Measurements from ENCODE around the gene STKLD1.

DNA sequence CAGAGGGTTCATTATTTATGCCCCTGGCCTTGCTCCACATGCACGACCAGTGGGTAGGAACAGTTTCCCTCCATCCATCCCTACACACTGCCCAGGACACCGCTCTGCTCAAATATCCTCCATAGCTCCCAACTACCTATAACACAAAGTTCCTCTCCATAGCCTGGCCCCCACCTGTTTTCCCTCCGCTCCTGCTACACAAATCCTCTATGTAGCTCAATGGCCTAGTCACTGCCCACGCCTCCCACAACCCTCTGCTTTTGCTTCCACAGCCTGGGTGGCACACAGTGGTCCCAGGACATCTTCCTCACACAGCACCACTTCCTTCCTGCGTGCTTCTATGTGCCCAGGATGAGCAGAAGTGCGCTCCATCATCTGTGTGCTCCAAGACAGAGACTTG lies 21.2 kb downstream of the STKLD1 start:
- TF ChIP-seq GATA2 (IDR thresholded peaks at IDR 0.05; ENCODE audit: low read depth, low read length) (no peak), GATA3 (IDR thresholded peaks at IDR 0.05; ENCODE audit: low read depth, low read length) (no peak)

Data from SH-SY5Y (cell line).